AG04449 (cell line): Measurements from ENCODE around the gene TCFL5.

Experiments
- CTCF ChIA-PET: fragments of 350-600 bp; formaldehyde crosslinking; extraction: SDS; loops from one replicate; lab custom pipeline; 2021; ENCODE audit warnings: antibody characterized with exemption; lab: Yijun Ruan, JAX
- POLR2A ChIA-PET: fragments of 400-600, 350-600 bp; formaldehyde crosslinking; extraction: SDS; loops from one replicate; lab custom pipeline; 2020; ENCODE audit warnings: antibody characterized with exemption, inconsistent platforms; lab: Yijun Ruan, JAX
- DNase-seq: peaks from one replicate; pipeline ENCODE4 v3.0.0-alpha.2; 2010; ENCODE audit warnings: low read depth, low spot score
- H3K4me3 ChIP-seq: 2 replicates; pipeline ENCODE4 v1.5.1; 2011; ENCODE audit warnings: low read depth, mild to moderate bottlenecking, control low read depth, low read length
- CTCF ChIP-seq: IDR thresholded peaks from one replicate; pipeline ENCODE4 v1.5.1; 2011; ENCODE audit warnings: mild to moderate bottlenecking, moderate library complexity, low read length, control low read depth, inconsistent platforms; ENCODE audit not compliant: insufficient read depth; ENCODE audit errors: missing control alignments

The TCFL5 gene

DNA sequence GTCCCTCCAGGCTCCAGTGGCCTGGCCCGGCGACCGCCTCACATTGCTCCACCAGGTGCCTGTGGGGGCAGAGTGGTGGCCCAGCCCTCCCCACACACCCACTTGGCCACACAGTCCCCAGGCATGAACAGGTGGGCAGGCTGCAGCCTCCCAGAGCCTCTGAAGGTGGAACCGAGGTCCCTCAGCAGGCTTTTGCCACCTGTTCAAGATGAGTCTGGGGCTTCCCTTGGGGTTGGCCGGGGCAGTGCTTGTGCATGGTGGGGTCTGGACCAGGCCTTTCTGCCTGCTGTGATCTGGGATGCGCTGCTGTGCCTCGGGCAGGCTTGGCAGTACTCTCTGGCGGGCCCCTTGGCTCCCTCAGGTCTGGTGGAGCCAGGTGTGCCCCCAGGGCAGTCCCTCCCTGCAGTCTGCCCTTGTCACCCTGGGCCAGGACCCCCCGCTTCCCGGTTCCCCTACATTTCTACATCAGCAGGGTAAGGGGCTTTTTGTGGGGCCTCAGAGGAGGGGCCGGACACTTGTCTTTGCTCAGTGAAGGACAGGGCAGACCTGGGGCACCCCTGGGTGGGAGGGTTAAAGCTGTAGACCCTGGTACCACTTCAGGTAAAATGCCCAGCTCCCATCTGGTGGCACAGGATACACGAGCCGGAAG, 47.4 kb downstream of the TCFL5 start:
- ChIA-PET POLR2A (interaction anchor here (1.1 to 2.8 kb wide), 2 partner anchors 14 to 19 kb away, joined by 6 to 7 read pairs; no protein-coding TSS in a partner anchor), CTCF (no interaction called here)
- no peak for DNase-seq
- no peak overlapping the region for H3K4me3 ChIP-seq
- no peak for TF ChIP-seq CTCF

GRCh38 chr20:62813588-62813987, 48.0 kb downstream of the TCFL5 start:
- no peak overlapping the region for H3K4me3 ChIP-seq
- POLR2A ChIA-PET = no interaction called here
- no peak for TF ChIP-seq CTCF
- CTCF ChIA-PET = no interaction called here
- no peak for DNase-seq

- ChIA-PET CTCF (no interaction called here), POLR2A (no interaction called here)
- no peak for TF ChIP-seq CTCF
- no peak for DNase-seq
- no peak overlapping the region for H3K4me3 ChIP-seq
These were observed 48.8 kb downstream of the TCFL5 start for GRCh38 chr20:62812907-62813200.

DNA sequence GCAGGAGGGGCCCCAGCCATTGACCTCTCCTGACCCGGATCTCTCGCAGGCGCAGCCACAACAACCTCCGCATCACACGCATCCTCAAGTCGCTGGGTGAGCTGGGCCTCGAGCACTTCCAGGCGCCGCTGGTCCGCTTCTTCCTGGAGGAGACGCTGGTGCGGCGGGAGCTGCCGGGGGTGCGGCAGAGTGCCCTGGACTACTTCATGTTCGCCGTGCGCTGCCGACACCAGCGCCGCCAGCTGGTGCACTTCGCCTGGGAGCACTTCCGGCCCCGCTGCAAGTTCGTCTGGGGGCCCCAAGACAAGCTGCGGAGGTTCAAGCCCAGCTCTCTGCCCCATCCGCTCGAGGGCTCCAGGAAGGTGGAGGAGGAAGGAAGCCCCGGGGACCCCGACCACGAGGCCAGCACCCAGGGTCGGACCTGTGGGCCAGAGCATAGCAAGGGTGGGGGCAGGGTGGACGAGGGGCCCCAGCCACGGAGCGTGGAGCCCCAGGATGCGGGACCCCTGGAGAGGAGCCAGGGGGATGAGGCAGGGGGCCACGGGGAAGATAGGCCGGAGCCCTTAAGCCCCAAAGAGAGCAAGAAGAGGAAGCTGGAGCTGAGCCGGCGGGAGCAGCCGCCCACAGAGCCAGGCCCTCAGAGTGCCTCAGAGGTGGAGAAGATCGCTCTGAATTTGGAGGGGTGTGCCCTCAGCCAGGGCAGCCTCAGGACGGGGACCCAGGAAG, 49.3 kb downstream of the TCFL5 start:
- TF ChIP-seq CTCF = no peak
- ChIA-PET POLR2A (no interaction called here), CTCF (no interaction called here)
- H3K4me3 ChIP-seq = no peak overlapping the region
- DNase-seq = no peak

GRCh38 chr20:62811720-62812119, 49.9 kb downstream of the TCFL5 start:
- DNase-seq = no peak
- TF ChIP-seq CTCF = no peak
- CTCF ChIA-PET = interaction anchor here (1.8 kb wide), 1 partner anchor 9 kb away, joined by 6 read pairs; no protein-coding TSS in a partner anchor
- H3K4me3 ChIP-seq = no peak overlapping the region
- POLR2A ChIA-PET = no interaction called here

GRCh38 chr20:62811320-62811719, 50.3 kb downstream of the TCFL5 start:
- POLR2A ChIA-PET = no interaction called here
- no peak for TF ChIP-seq CTCF
- no peak overlapping the region for H3K4me3 ChIP-seq
- no peak for DNase-seq
- CTCF ChIA-PET = interaction anchor here (1.8 to 7.8 kb wide), 2 partner anchors 9 to 143 kb away, joined by 6 to 99 read pairs; no protein-coding TSS in a partner anchor
